ENCODE results near the gene RYR1. TPM values are rescaled to one million over a fixed set of nuclear protein-coding genes. Genes with fewer than 3 reads are reported as not detected.

The RYR1 gene
- total RNA-seq, 1 experiment from 2014 or later, result 34.2 TPM

DNA sequence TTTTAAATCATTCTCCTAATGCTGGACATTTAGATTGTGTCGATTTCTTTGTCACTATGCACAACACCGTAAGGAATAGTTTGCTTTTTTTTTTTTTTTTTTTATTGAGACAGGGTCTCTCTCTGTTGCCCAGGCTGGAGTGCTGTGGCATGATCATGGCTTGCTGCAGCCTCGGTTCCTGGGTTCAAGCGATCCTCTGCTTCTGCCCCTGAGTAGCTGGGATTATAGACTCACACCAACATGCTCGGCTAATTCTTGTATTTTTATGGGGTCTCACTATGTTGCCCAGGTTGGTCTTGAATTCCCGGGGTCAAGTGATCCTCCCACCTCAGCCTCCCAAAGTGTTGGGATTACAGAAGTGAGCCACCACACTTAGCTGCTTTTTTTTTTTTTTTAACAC lies 86.5 kb downstream of the RYR1 start:
- BruUV-seq (replicated peaks), result no TSS peak
- no peak for ATAC-seq
- in situ Hi-C loops (cut with HindIII; ENCODE audit: low pct_unique_long_range_greater_than_20kb, low sequenced_read_pairs), result loop anchor here (10.0 kb wide), 5 partner anchors 65 to 1785 kb away; partner anchors contain the start of genes MED29, MRPS12, PAF1 and SARS2
- CTCF ChIA-PET, result interaction anchor here (0.6 to 0.7 kb wide), 5 partner anchors 10 to 1041 kb away, joined by 3 to 4 read pairs (median 3); no protein-coding TSS in a partner anchor
- POLR2A ChIA-PET, result interaction anchor here (0.5 to 1.0 kb wide), 9 partner anchors 10 to 1802 kb away, joined by 3 to 18 read pairs (median 10); no protein-coding TSS in a partner anchor
- H3K36me3 ChIP-seq (ENCODE audit: control insufficient read depth, insufficient read depth, low read length), result no peaks in the 10 kb centered on the region
- no peaks in the 10 kb centered on the region; the same call in 1 of the 2 replicates for H3K4me1 ChIP-seq (ENCODE audit: control insufficient read depth, insufficient read depth, low read length)
- intact Hi-C loops (cut with micrococcal nuclease; ENCODE audit: unreplicated experiment), result loop anchor here (5.0 to 10.0 kb wide), 3 partner anchors 97 to 415 kb away; partner anchors contain the start of genes ECH1, EIF3K, MAP4K1 and MRPS12
- no peak for DNase-seq (ENCODE audit: low read depth, low spot score)
- H3K27me3 ChIP-seq (ENCODE audit: control insufficient read depth, insufficient read depth, low read length), result no peaks in the 10 kb centered on the region
- H3K4me3 ChIP-seq (ENCODE audit: low read depth in 2 of 2, low read length in 2 of 2), result no peak overlapping the region
- H3K9me3 ChIP-seq (ENCODE audit: control insufficient read depth, insufficient read depth, low read depth, low read length), result no peaks in the 10 kb centered on the region
- H3K27ac ChIP-seq (ENCODE audit: low read length), result no peak overlapping the region
- no peak for TF ChIP-seq SIN3A (IDR thresholded peaks at IDR 0.05; ENCODE audit: borderline replicate concordance, insufficient read depth, low read depth, low read length)
- TF ChIP-seq, protein P1, sequence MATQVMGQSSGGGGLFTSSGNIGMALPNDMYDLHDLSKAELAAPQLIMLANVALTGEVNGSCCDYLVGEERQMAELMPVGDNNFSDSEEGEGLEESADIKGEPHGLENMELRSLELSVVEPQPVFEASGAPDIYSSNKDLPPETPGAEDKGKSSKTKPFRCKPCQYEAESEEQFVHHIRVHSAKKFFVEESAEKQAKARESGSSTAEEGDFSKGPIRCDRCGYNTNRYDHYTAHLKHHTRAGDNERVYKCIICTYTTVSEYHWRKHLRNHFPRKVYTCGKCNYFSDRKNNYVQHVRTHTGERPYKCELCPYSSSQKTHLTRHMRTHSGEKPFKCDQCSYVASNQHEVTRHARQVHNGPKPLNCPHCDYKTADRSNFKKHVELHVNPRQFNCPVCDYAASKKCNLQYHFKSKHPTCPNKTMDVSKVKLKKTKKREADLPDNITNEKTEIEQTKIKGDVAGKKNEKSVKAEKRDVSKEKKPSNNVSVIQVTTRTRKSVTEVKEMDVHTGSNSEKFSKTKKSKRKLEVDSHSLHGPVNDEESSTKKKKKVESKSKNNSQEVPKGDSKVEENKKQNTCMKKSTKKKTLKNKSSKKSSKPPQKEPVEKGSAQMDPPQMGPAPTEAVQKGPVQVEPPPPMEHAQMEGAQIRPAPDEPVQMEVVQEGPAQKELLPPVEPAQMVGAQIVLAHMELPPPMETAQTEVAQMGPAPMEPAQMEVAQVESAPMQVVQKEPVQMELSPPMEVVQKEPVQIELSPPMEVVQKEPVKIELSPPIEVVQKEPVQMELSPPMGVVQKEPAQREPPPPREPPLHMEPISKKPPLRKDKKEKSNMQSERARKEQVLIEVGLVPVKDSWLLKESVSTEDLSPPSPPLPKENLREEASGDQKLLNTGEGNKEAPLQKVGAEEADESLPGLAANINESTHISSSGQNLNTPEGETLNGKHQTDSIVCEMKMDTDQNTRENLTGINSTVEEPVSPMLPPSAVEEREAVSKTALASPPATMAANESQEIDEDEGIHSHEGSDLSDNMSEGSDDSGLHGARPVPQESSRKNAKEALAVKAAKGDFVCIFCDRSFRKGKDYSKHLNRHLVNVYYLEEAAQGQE (IDR thresholded peaks at IDR 0.05; ENCODE audit: insufficient read depth in 1 of 2, low read depth in 2 of 2, low read length in 1 of 2), result no peak
- TF ChIP-seq, protein P2, sequence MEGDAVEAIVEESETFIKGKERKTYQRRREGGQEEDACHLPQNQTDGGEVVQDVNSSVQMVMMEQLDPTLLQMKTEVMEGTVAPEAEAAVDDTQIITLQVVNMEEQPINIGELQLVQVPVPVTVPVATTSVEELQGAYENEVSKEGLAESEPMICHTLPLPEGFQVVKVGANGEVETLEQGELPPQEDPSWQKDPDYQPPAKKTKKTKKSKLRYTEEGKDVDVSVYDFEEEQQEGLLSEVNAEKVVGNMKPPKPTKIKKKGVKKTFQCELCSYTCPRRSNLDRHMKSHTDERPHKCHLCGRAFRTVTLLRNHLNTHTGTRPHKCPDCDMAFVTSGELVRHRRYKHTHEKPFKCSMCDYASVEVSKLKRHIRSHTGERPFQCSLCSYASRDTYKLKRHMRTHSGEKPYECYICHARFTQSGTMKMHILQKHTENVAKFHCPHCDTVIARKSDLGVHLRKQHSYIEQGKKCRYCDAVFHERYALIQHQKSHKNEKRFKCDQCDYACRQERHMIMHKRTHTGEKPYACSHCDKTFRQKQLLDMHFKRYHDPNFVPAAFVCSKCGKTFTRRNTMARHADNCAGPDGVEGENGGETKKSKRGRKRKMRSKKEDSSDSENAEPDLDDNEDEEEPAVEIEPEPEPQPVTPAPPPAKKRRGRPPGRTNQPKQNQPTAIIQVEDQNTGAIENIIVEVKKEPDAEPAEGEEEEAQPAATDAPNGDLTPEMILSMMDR (IDR thresholded peaks at IDR 0.05), result no peak
- TF ChIP-seq TCF7L2 (IDR thresholded peaks at IDR 0.05; ENCODE audit: low read depth, low read length), result no peak
- TF ChIP-seq POLR2AphosphoS5 (IDR thresholded peaks at IDR 0.05; ENCODE audit: low read depth, low read length), result no peak

DNA sequence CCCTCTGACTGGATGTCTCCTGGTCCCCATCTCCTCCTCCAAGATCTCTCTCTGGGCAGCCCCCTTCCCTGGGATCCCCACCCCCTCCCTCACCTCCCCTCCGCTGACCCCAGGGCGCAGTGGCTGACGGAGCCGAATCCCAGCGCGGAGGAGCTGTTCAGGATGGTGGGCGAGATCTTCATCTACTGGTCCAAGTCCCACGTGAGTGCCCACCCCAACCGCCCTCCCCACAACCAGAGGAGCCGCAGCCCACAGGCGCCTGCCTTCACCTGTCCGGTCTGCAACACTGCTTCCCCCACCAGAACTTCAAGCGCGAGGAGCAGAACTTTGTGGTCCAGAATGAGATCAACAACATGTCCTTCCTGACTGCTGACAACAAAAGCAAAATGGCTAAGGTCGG lies 89.4 kb downstream of the RYR1 start:
- DNase-seq (ENCODE audit: low read depth, low spot score) (no peak), ATAC-seq (0 out of 2 replicates have a peak, but pooled peaks have one; percentile 0)
- ChIA-PET POLR2A (interaction anchor here (0.5 to 1.0 kb wide), 6 partner anchors 8 to 1804 kb away, joined by 3 to 13 read pairs (median 6); no protein-coding TSS in a partner anchor), CTCF (interaction anchor here (0.6 to 0.7 kb wide), 4 partner anchors 112 to 939 kb away, joined by 3 to 6 read pairs (median 4); no protein-coding TSS in a partner anchor)
- no TSS peak for BruUV-seq (replicated peaks)
- Histone ChIP-seq H3K27ac (ENCODE audit: low read length) (no peak overlapping the region), H3K9me3 (ENCODE audit: control insufficient read depth, insufficient read depth, low read depth, low read length) (no peaks in the 10 kb centered on the region), H3K36me3 (ENCODE audit: control insufficient read depth, insufficient read depth, low read length) (no peaks in the 10 kb centered on the region), H3K4me1 (ENCODE audit: control insufficient read depth, insufficient read depth, low read length) (no peaks in the 10 kb centered on the region; the same call in 1 of the 2 replicates), H3K27me3 (ENCODE audit: control insufficient read depth, insufficient read depth, low read length) (no peaks in the 10 kb centered on the region), H3K4me3 (ENCODE audit: low read depth in 2 of 2, low read length in 2 of 2) (no peak overlapping the region)
- intact Hi-C loops (cut with micrococcal nuclease; ENCODE audit: unreplicated experiment) (no loop called here), in situ Hi-C loops (cut with HindIII; ENCODE audit: low pct_unique_long_range_greater_than_20kb, low sequenced_read_pairs) (loop anchor here (10.0 kb wide), 5 partner anchors 62 to 1782 kb away; partner anchors contain the start of genes MED29, MRPS12, PAF1 and SARS2)
- no peak for TF ChIP-seq SIN3A (IDR thresholded peaks at IDR 0.05; ENCODE audit: borderline replicate concordance, insufficient read depth, low read depth, low read length)
- TF ChIP-seq TCF7L2 (IDR thresholded peaks at IDR 0.05; ENCODE audit: low read depth, low read length), result no peak
- TF ChIP-seq, protein P2 (IDR thresholded peaks at IDR 0.05), result no peak
- TF ChIP-seq POLR2AphosphoS5 (IDR thresholded peaks at IDR 0.05; ENCODE audit: low read depth, low read length), result no peak
- TF ChIP-seq, protein P1 (IDR thresholded peaks at IDR 0.05; ENCODE audit: insufficient read depth in 1 of 2, low read depth in 2 of 2, low read length in 1 of 2), result no peak
